ENCODE data around the gene DNAH12.
"Not testable (repeated sequence)": the region's sequence is repeated elsewhere in the genome, so short reads cannot be mapped to it uniquely, and the experiment has no call there.

Gene DNAH12

GRCh38 chr3:57556459-57557084 is 12.4 kb upstream of the DNAH12 start:
- Mint-ChIP-seq H3K4me3 (peak overlapping the region; percentile 96), H3K27me3 (no peaks in the 10 kb centered on the region), H3K4me1 (peaks cover 43% of the 10 kb centered on the region), H3K9me3 (no peaks in the 10 kb centered on the region), H3K36me3 (peaks cover 33% of the 10 kb centered on the region), H3K27ac (peak overlapping the region; percentile 98)
- DNase-seq = peak; percentile 53
- CTCF ChIA-PET = interaction anchor here (0.6 to 1.7 kb wide), 4 partner anchors 14 to 340 kb away, joined by 3 to 4 read pairs (median 3); no protein-coding TSS in a partner anchor

GRCh38 chr3:57555738-57556458 is 11.8 kb upstream of the DNAH12 start, which contains the start of gene PDE12:
TSS of gene PDE12 (plus strand) at chr3:57556274. CDS start at chr3:57556380, 106 bp downstream.
- peak within 1 kb of the TSS; percentile 98 for H3K27ac Mint-ChIP-seq
- peaks cover 31% of the 10 kb centered on the region for H3K36me3 Mint-ChIP-seq
- H3K4me1 Mint-ChIP-seq = peaks cover 38% of the 10 kb centered on the region
- no peaks in the 10 kb centered on the region for H3K27me3 Mint-ChIP-seq
- CTCF ChIA-PET = interaction anchor here (0.6 to 1.7 kb wide), 6 partner anchors 15 to 341 kb away, joined by 3 to 4 read pairs (median 3); no protein-coding TSS in a partner anchor
- peak within 1 kb of the TSS; percentile 96 for H3K4me3 Mint-ChIP-seq
- no peaks in the 10 kb centered on the region for H3K9me3 Mint-ChIP-seq
- DNase-seq = peak; percentile 87

GRCh38 chr3:57555306-57555705 is 11.2 kb upstream of the DNAH12 start:
- CTCF ChIA-PET = interaction anchor here (0.9 to 1.7 kb wide), 4 partner anchors 14 to 158 kb away, joined by 3 to 4 read pairs (median 4); no protein-coding TSS in a partner anchor
- H3K27ac Mint-ChIP-seq = peak overlapping the region; percentile 98
- H3K36me3 Mint-ChIP-seq = peaks cover 28% of the 10 kb centered on the region
- peaks cover 33% of the 10 kb centered on the region for H3K4me1 Mint-ChIP-seq
- H3K4me3 Mint-ChIP-seq = peak overlapping the region; percentile 96
- H3K9me3 Mint-ChIP-seq = no peaks in the 10 kb centered on the region
- DNase-seq = no peak
- no peaks in the 10 kb centered on the region for H3K27me3 Mint-ChIP-seq

- Mint-ChIP-seq H3K27ac (no peak overlapping the region), H3K9me3 (no peaks in the 10 kb centered on the region), H3K36me3 (no peaks in the 10 kb centered on the region), H3K4me1 (peaks cover 9% of the 10 kb centered on the region), H3K4me3 (no peak overlapping the region), H3K27me3 (peaks cover 6% of the 10 kb centered on the region)
- DNase-seq = no peak
- CTCF ChIA-PET = no interaction called here
Observed at GRCh38 chr3:57546616-57547015, 2.5 kb upstream of the DNAH12 start.

- Mint-ChIP-seq H3K9me3 (no peaks in the 10 kb centered on the region), H3K36me3 (no peaks in the 10 kb centered on the region), H3K27me3 (peaks cover 6% of the 10 kb centered on the region), H3K27ac (no peak overlapping the region), H3K4me3 (no peak overlapping the region), H3K4me1 (peaks cover 9% of the 10 kb centered on the region)
- DNase-seq = no peak
- CTCF ChIA-PET = no interaction called here
Observed at GRCh38 chr3:57545636-57546268, 1.6 kb upstream of the DNAH12 start.

GRCh38 chr3:57538465-57538864 is 5.7 kb downstream of the DNAH12 start:
- DNase-seq = no peak
- no peak overlapping the region for H3K4me3 Mint-ChIP-seq
- no peaks in the 10 kb centered on the region for H3K9me3 Mint-ChIP-seq
- H3K27me3 Mint-ChIP-seq = no peaks in the 10 kb centered on the region
- no peaks in the 10 kb centered on the region for H3K4me1 Mint-ChIP-seq
- H3K27ac Mint-ChIP-seq = no peak overlapping the region
- no peaks in the 10 kb centered on the region for H3K36me3 Mint-ChIP-seq
- CTCF ChIA-PET = no interaction called here

- Mint-ChIP-seq H3K27ac (no peak overlapping the region), H3K27me3 (peaks cover 11% of the 10 kb centered on the region)
- CTCF ChIA-PET = no interaction called here
Observed at GRCh38 chr3:57530071-57530608, 14.0 kb downstream of the DNAH12 start.

GRCh38 chr3:57518276-57518915 is 25.7 kb downstream of the DNAH12 start:
- H3K27ac Mint-ChIP-seq = no peak overlapping the region

More at GRCh38 chr3:57530071-57530608, 14.0 kb downstream of the DNAH12 start:
- Mint-ChIP-seq H3K4me1 (no peaks in the 10 kb centered on the region), H3K4me3 (no peak overlapping the region), H3K9me3 (no peaks in the 10 kb centered on the region), H3K36me3 (no peaks in the 10 kb centered on the region)
- DNase-seq = no peak

GRCh38 chr3:57512166-57512565 is 32.0 kb downstream of the DNAH12 start:
- Mint-ChIP-seq H3K27me3 (peaks cover 10% of the 10 kb centered on the region), H3K9me3 (no peaks in the 10 kb centered on the region), H3K36me3 (no peaks in the 10 kb centered on the region), H3K4me1 (no peaks in the 10 kb centered on the region), H3K27ac (no peak overlapping the region), H3K4me3 (no peak overlapping the region)
- CTCF ChIA-PET = no interaction called here
- no peak for DNase-seq

More at GRCh38 chr3:57518276-57518915, 25.7 kb downstream of the DNAH12 start:
- no peaks in the 10 kb centered on the region for H3K36me3 Mint-ChIP-seq
- CTCF ChIA-PET = interaction anchor here (0.6 kb wide), 1 partner anchor 44 kb away, joined by 3 read pairs; no protein-coding TSS in a partner anchor
- no peak overlapping the region for H3K4me3 Mint-ChIP-seq
- DNase-seq = no peak
- no peaks in the 10 kb centered on the region for H3K4me1 Mint-ChIP-seq
- H3K27me3 Mint-ChIP-seq = peaks cover 12% of the 10 kb centered on the region
- no peaks in the 10 kb centered on the region for H3K9me3 Mint-ChIP-seq

- Mint-ChIP-seq H3K4me3 (no peak overlapping the region), H3K36me3 (no peaks in the 10 kb centered on the region), H3K9me3 (no peaks in the 10 kb centered on the region), H3K4me1 (no peaks in the 10 kb centered on the region), H3K27me3 (peaks cover 10% of the 10 kb centered on the region), H3K27ac (no peak overlapping the region)
- DNase-seq = no peak
- CTCF ChIA-PET = no interaction called here
Observed at GRCh38 chr3:57505901-57506300, 38.2 kb downstream of the DNAH12 start.

- H3K4me3 Mint-ChIP-seq = no peak overlapping the region
Observed at GRCh38 chr3:57500506-57500905, 43.6 kb downstream of the DNAH12 start.

GRCh38 chr3:57497904-57498303 is 46.2 kb downstream of the DNAH12 start:
- no peaks in the 10 kb centered on the region for H3K9me3 Mint-ChIP-seq
- no peaks in the 10 kb centered on the region for H3K4me1 Mint-ChIP-seq
- peaks cover 8% of the 10 kb centered on the region for H3K27me3 Mint-ChIP-seq
- CTCF ChIA-PET = no interaction called here
- H3K36me3 Mint-ChIP-seq = no peaks in the 10 kb centered on the region
- DNase-seq = no peak
- H3K4me3 Mint-ChIP-seq = no peak overlapping the region
- H3K27ac Mint-ChIP-seq = no peak overlapping the region

More at GRCh38 chr3:57500506-57500905, 43.6 kb downstream of the DNAH12 start:
- CTCF ChIA-PET = no interaction called here
- Mint-ChIP-seq H3K9me3 (no peaks in the 10 kb centered on the region), H3K27ac (no peak overlapping the region), H3K4me1 (no peaks in the 10 kb centered on the region), H3K27me3 (peaks cover 8% of the 10 kb centered on the region), H3K36me3 (no peaks in the 10 kb centered on the region)
- no peak for DNase-seq

- H3K4me3 Mint-ChIP-seq = no peak overlapping the region
- DNase-seq = no peak
- peaks cover 1% of the 10 kb centered on the region for H3K9me3 Mint-ChIP-seq
- CTCF ChIA-PET = no interaction called here
- no peaks in the 10 kb centered on the region for H3K4me1 Mint-ChIP-seq
- peaks cover 5% of the 10 kb centered on the region for H3K27me3 Mint-ChIP-seq
- H3K27ac Mint-ChIP-seq = no peak overlapping the region
- H3K36me3 Mint-ChIP-seq = no peaks in the 10 kb centered on the region
Observed at GRCh38 chr3:57484563-57484962, 59.6 kb downstream of the DNAH12 start.

GRCh38 chr3:57477193-57477592 is 67.0 kb downstream of the DNAH12 start:
- H3K36me3 Mint-ChIP-seq, H3K4me3 Mint-ChIP-seq, CTCF ChIA-PET: not testable (repeated sequence)

More at GRCh38 chr3:57477193-57477592, 67.0 kb downstream of the DNAH12 start:
- not testable (repeated sequence) for H3K4me1 Mint-ChIP-seq, H3K27me3 Mint-ChIP-seq, H3K27ac Mint-ChIP-seq, DNase-seq, H3K9me3 Mint-ChIP-seq

Data from activated naive CD4-positive, alpha-beta T cell treated with anti-CD3 and anti-CD28 coated beads, Interleukin-2, amount 10 ng/mL, durations not matched to agents 7 days and 5 days (primary cell).